ENCODE data around the gene ARMC5. TPM values are rescaled to one million over a fixed set of nuclear protein-coding genes. Genes with fewer than 3 reads are reported as not detected.

The ARMC5 gene
- total RNA-seq, 2 donors from 2014 or later, result 8.8 to 10.8 TPM

- H3K4me1 ChIP-seq (ENCODE audit: control insufficient read depth in 1 of 2, low read depth in 2 of 2), result peaks cover 5 to 10% of the 10 kb centered on the region in 2 donors
- no peaks in the 10 kb centered on the region for H3K9me3 ChIP-seq
- H3K4me3 ChIP-seq, result no peak overlapping the region
- no peaks in the 10 kb centered on the region for H3K27me3 ChIP-seq (replicated peaks; ENCODE audit: insufficient read depth)
- DNase-seq (ENCODE audit: low spot score), result no peak
- H3K27ac ChIP-seq, result no peak overlapping the region
- ATAC-seq (ENCODE audit: insufficient number of reproducible peaks, low FRiP score, low read depth), result no peak
- peaks cover 11% of the 10 kb centered on the region for H3K36me3 ChIP-seq
- TF ChIP-seq CTCF (IDR thresholded peaks at IDR 0.05), result no peak
These were observed 5.1 kb downstream of the ARMC5 start for GRCh38 chr16:31464348-31464769.

- Histone ChIP-seq H3K4me3 (no peak overlapping the region), H3K27ac (no peak overlapping the region), H3K9me3 (no peaks in the 10 kb centered on the region), H3K4me1 (ENCODE audit: control insufficient read depth in 1 of 2, low read depth in 2 of 2) (peaks cover 5 to 10% of the 10 kb centered on the region in 2 donors), H3K36me3 (peaks cover 11% of the 10 kb centered on the region), H3K27me3 (replicated peaks; ENCODE audit: insufficient read depth) (no peaks in the 10 kb centered on the region)
- no peak for DNase-seq (ENCODE audit: low spot score)
- no peak for ATAC-seq (ENCODE audit: insufficient number of reproducible peaks, low FRiP score, low read depth)
- TF ChIP-seq CTCF (IDR thresholded peaks at IDR 0.05), result no peak
These were observed 5.5 kb downstream of the ARMC5 start for GRCh38 chr16:31464781-31465260.

GRCh38 chr16:31465788-31466370 is 6.6 kb downstream of the ARMC5 start:
- H3K4me1 ChIP-seq (ENCODE audit: control insufficient read depth in 1 of 2, low read depth in 2 of 2), result peaks cover 5 to 7% of the 10 kb centered on the region in 2 donors
- DNase-seq (ENCODE audit: low spot score) (no peak), ATAC-seq (ENCODE audit: insufficient number of reproducible peaks, low FRiP score, low read depth) (no peak)
- no peak overlapping the region for H3K4me3 ChIP-seq
- H3K9me3 ChIP-seq, result no peaks in the 10 kb centered on the region
- no peak overlapping the region for H3K27ac ChIP-seq
- peaks cover 11% of the 10 kb centered on the region for H3K36me3 ChIP-seq
- TF ChIP-seq CTCF (IDR thresholded peaks at IDR 0.05), result no peak
- no peaks in the 10 kb centered on the region for H3K27me3 ChIP-seq (replicated peaks; ENCODE audit: insufficient read depth)

- H3K36me3 ChIP-seq, result peaks cover 11% of the 10 kb centered on the region
- H3K9me3 ChIP-seq, result no peaks in the 10 kb centered on the region
- no peak for ATAC-seq (ENCODE audit: insufficient number of reproducible peaks, low FRiP score, low read depth)
- H3K27me3 ChIP-seq (replicated peaks; ENCODE audit: insufficient read depth), result no peaks in the 10 kb centered on the region
- H3K27ac ChIP-seq, result no peak overlapping the region
- no peak for DNase-seq (ENCODE audit: low spot score)
- peaks cover 10 to 12% of the 10 kb centered on the region in 2 donors for H3K4me1 ChIP-seq (ENCODE audit: control insufficient read depth in 1 of 2, low read depth in 2 of 2)
- no peak overlapping the region for H3K4me3 ChIP-seq
- TF ChIP-seq CTCF (IDR thresholded peaks at IDR 0.05), result no peak
These were observed 7.1 kb downstream of the ARMC5 start for GRCh38 chr16:31466381-31466841.

GRCh38 chr16:31467151-31467773 is 8.0 kb downstream of the ARMC5 start:
- Histone ChIP-seq H3K36me3 (peaks cover 11% of the 10 kb centered on the region), H3K9me3 (no peaks in the 10 kb centered on the region), H3K4me1 (ENCODE audit: control insufficient read depth in 1 of 2, low read depth in 2 of 2) (peaks cover 10 to 14% of the 10 kb centered on the region in 2 donors), H3K4me3 (no peak overlapping the region), H3K27ac (no peak overlapping the region), H3K27me3 (replicated peaks; ENCODE audit: insufficient read depth) (no peaks in the 10 kb centered on the region)
- TF ChIP-seq CTCF (IDR thresholded peaks at IDR 0.05), result no peak
- no peak for ATAC-seq (ENCODE audit: insufficient number of reproducible peaks, low FRiP score, low read depth)
- no peak for DNase-seq (ENCODE audit: low spot score)

All from thoracic aorta (tissue), 2 donors.